Stimulated activated CD4-positive, alpha-beta T cell treated with anti-CD3 and anti-CD28 coated beads, Interleukin-15, amount 100 ng/mL, for 48 hours (primary cell): ENCODE data around the gene RAB24.
"Not testable (repeated sequence)": the region's sequence is repeated elsewhere in the genome, so short reads cannot be mapped to it uniquely, and the experiment has no call there.

Experiments
- DNase-seq, 2 donors: peaks; one replicate each; pipeline ENCODE4 v3.0.0-alpha.2; 2020; ENCODE audit warnings: low read depth in 2 of 2

The RAB24 gene

GRCh38 chr5:177295924-177296323, 7.6 kb downstream of the RAB24 start:
- DNase-seq = no peak

- no peak for DNase-seq
Observed at GRCh38 chr5:177294632-177295031, 8.9 kb downstream of the RAB24 start.

GRCh38 chr5:177293819-177294581, 9.5 kb downstream of the RAB24 start:
- DNase-seq = no peak

- DNase-seq = no peak
Observed at GRCh38 chr5:177291735-177292134, 11.8 kb downstream of the RAB24 start.

- DNase-seq = no peak
Observed at GRCh38 chr5:177290816-177291596, 12.5 kb downstream of the RAB24 start.

GRCh38 chr5:177288191-177288590, 15.3 kb downstream of the RAB24 start:
- DNase-seq = no peak

- no peak for DNase-seq
Observed at GRCh38 chr5:177276886-177277285, 26.6 kb downstream of the RAB24 start.

GRCh38 chr5:177275883-177276282, 27.6 kb downstream of the RAB24 start:
- no peak for DNase-seq

GRCh38 chr5:177271113-177271512, 32.4 kb downstream of the RAB24 start:
- no peak for DNase-seq

- no peak for DNase-seq
Observed at GRCh38 chr5:177270653-177271052, 32.9 kb downstream of the RAB24 start.

- no peak for DNase-seq
Observed at GRCh38 chr5:177269976-177270375, 33.5 kb downstream of the RAB24 start.

- no peak for DNase-seq
Observed at GRCh38 chr5:177269232-177269895, 34.2 kb downstream of the RAB24 start.

- DNase-seq = no peak
Observed at GRCh38 chr5:177265395-177265794, 38.1 kb downstream of the RAB24 start.

- no peak for DNase-seq
Observed at GRCh38 chr5:177264178-177264577, 39.3 kb downstream of the RAB24 start.

GRCh38 chr5:177261510-177261909, 42.0 kb downstream of the RAB24 start:
- DNase-seq = no peak

- DNase-seq = no peak
Observed at GRCh38 chr5:177260961-177261360, 42.6 kb downstream of the RAB24 start.

GRCh38 chr5:177258711-177259110, 44.8 kb downstream of the RAB24 start:
- DNase-seq = not testable (repeated sequence)

GRCh38 chr5:177256296-177256695, 47.2 kb downstream of the RAB24 start:
- DNase-seq = no peak

GRCh38 chr5:177253252-177253651, 50.3 kb downstream of the RAB24 start:
- no peak for DNase-seq
